IMR-90 (cell line): ENCODE measurements around the gene TENM3. TPM values are rescaled to one million over a fixed set of nuclear protein-coding genes. Genes with fewer than 3 reads are reported as not detected.
A peak's percentile ranks its signal among the peaks of the same experiment; 100 is the strongest.

ENCODE experiments used
- ATAC-seq: fragments of 200-7000 bp; cut with Tn5 transposase; 2 replicates; pipeline ENCODE4 v1.9.1; 2020; ENCODE audit warnings: low read depth, mild to moderate bottlenecking, moderate library complexity
- BruUV-seq: library from RNA; stranded (reverse); fragments of 400-500 nt; replicated peaks from 2 replicates; lab custom pipeline; 2021; lab: Mats Ljungman, UMichigan
- CTCF ChIA-PET: fragments of 300-600 bp; formaldehyde crosslinking; extraction: SDS; loops from one replicate; lab custom pipeline; 2021; ENCODE audit warnings: antibody characterized with exemption; lab: Yijun Ruan, JAX
- POLR2A ChIA-PET: fragments of 300-600 bp; sonication (Branson Sonifier 250); formaldehyde crosslinking; loops from one replicate; lab custom pipeline; 2022; ENCODE audit warnings: antibody characterized with exemption; ENCODE audit not compliant: unreplicated experiment; lab: Charles Lee
- DNase-seq: peaks from one replicate; pipeline ENCODE4 v3.0.0; 2013
- H2AFZ ChIP-seq: replicated peaks from 2 replicates; pipeline ENCODE3; 2013; ENCODE audit warnings: low read length, mild to moderate bottlenecking; ENCODE audit not compliant: poor library complexity
- H2AK5ac ChIP-seq: 2 replicates; pipeline ENCODE4 v1.6.1; 2013; ENCODE audit warnings: low read depth, low read length, inconsistent platforms
- H2AK9ac ChIP-seq: replicated peaks from 2 replicates; pipeline ENCODE3; 2013; ENCODE audit warnings: mild to moderate bottlenecking, low read depth, low read length, moderate library complexity; ENCODE audit not compliant: poor library complexity
- H2BK120ac ChIP-seq: 2 replicates; pipeline ENCODE4 v1.6.1; 2013; ENCODE audit warnings: low read depth, low read length, inconsistent platforms
- H2BK15ac ChIP-seq: 3 replicates; pipeline ENCODE4 v1.6.1; 2013; ENCODE audit warnings: low read depth, low read length, inconsistent platforms
- H2BK20ac ChIP-seq: 2 replicates; pipeline ENCODE4 v1.6.1; 2013; ENCODE audit warnings: low read depth, mild to moderate bottlenecking, inconsistent platforms, low read length, moderate library complexity
- H2BK5ac ChIP-seq: 2 replicates; pipeline ENCODE4 v1.6.1; 2013; ENCODE audit warnings: mild to moderate bottlenecking, low read depth, low read length, inconsistent platforms; ENCODE audit not compliant: poor library complexity, severe bottlenecking
- H3K14ac ChIP-seq: replicated peaks from 2 replicates; pipeline ENCODE4 v1.6.1; 2013; ENCODE audit warnings: low read depth, low read length, inconsistent platforms
- H3K18ac ChIP-seq: 2 replicates; pipeline ENCODE4 v1.6.1; 2013; ENCODE audit warnings: low read depth, low read length, control low read depth
- H3K23ac ChIP-seq: 2 replicates; pipeline ENCODE4 v1.6.1; 2013; ENCODE audit warnings: low read depth, low read length, inconsistent platforms
- H3K27ac ChIP-seq: 2 replicates; pipeline ENCODE4 v1.5.1; 2013; ENCODE audit warnings: mild to moderate bottlenecking, control low read depth, low read length; ENCODE audit not compliant: insufficient read depth
- H3K27me3 ChIP-seq: 2 replicates; pipeline ENCODE4 v1.6.1; 2013; ENCODE audit warnings: low read length; ENCODE audit not compliant: control insufficient read depth, insufficient read depth
- H3K36me3 ChIP-seq: 2 replicates; pipeline ENCODE4 v1.6.1; 2013; ENCODE audit warnings: low read length, mixed read lengths; ENCODE audit not compliant: control insufficient read depth, insufficient read depth
- H3K4ac ChIP-seq: 2 replicates; pipeline ENCODE4 v1.6.1; 2013; ENCODE audit warnings: low read depth, low read length, inconsistent platforms
- H3K4me1 ChIP-seq: 2 replicates; pipeline ENCODE4 v1.6.1; 2013; ENCODE audit warnings: low read length, mixed read lengths; ENCODE audit not compliant: control insufficient read depth, insufficient read depth
- H3K4me2 ChIP-seq: 2 replicates; pipeline ENCODE4 v1.6.1; 2013; ENCODE audit warnings: low read depth, mild to moderate bottlenecking, control low read depth, low read length, moderate library complexity
- H3K4me3 ChIP-seq: 2 replicates; pipeline ENCODE4 v1.5.1; 2013; ENCODE audit warnings: low read depth, mild to moderate bottlenecking, control low read depth, low read length, moderate library complexity; ENCODE audit not compliant: insufficient read depth
- H3K56ac ChIP-seq: 2 replicates; pipeline ENCODE4 v1.6.1; 2013; ENCODE audit warnings: low read length, inconsistent platforms; ENCODE audit not compliant: insufficient read depth; ENCODE audit errors: extremely low read depth
- H3K79me1 ChIP-seq, 2 experiments: 2 replicates each; pipeline ENCODE4 v1.6.1; 2013; ENCODE audit warnings: low read length in 2 of 2, inconsistent platforms in 1 of 2, low read depth in 1 of 2
- H3K9ac ChIP-seq: 2 replicates; pipeline ENCODE4 v1.6.1; 2013; ENCODE audit warnings: low read depth, low read length, control low read depth
- H3K9me1 ChIP-seq: 2 replicates; pipeline ENCODE4 v1.6.1; 2013; ENCODE audit warnings: low read length, inconsistent platforms; ENCODE audit not compliant: insufficient read depth
- H3K9me3 ChIP-seq: 2 replicates; pipeline ENCODE4 v1.6.1; 2013; ENCODE audit warnings: low read length; ENCODE audit not compliant: control insufficient read depth, insufficient read depth
- H4K20me1 ChIP-seq: 2 replicates; pipeline ENCODE4 v1.6.1; 2013; ENCODE audit warnings: low read length, inconsistent platforms; ENCODE audit not compliant: insufficient read depth
- H4K5ac ChIP-seq: 2 replicates; pipeline ENCODE4 v1.6.1; 2013; ENCODE audit warnings: mild to moderate bottlenecking, low read depth, low read length, control low read depth
- H4K8ac ChIP-seq, 2 experiments: 2 replicates each; pipeline ENCODE4 v1.6.1; 2013; ENCODE audit warnings: low read depth in 2 of 2, low read length in 2 of 2, control low read depth in 1 of 2, inconsistent platforms in 1 of 2
- H4K91ac ChIP-seq: 2 replicates; pipeline ENCODE4 v1.6.1; 2013; ENCODE audit warnings: low read depth, low read length, inconsistent platforms; ENCODE audit not compliant: insufficient read depth
- BHLHE40 ChIP-seq: fragments of 150-350 bp; IDR thresholded peaks from 2 replicates; pipeline ENCODE4 v1.6.1; 2016; ENCODE audit warnings: mild to moderate bottlenecking, low read depth, low read length
- CEBPB ChIP-seq: IDR thresholded peaks from 2 replicates; pipeline ENCODE4 v1.6.1; 2012; ENCODE audit warnings: low read depth, low read length, improper control_type of control experiment
- CHD1 ChIP-seq: IDR thresholded peaks from 2 replicates; pipeline ENCODE4 v1.6.1; 2012; ENCODE audit warnings: low read depth, low read length, improper control_type of control experiment
- CTCF ChIP-seq: conservative IDR thresholded peaks from 2 replicates; pipeline ENCODE4 v1.5.1; 2012; ENCODE audit warnings: mild to moderate bottlenecking, low read depth, low read length, improper control_type of control experiment
- ELK1 ChIP-seq: fragments of 150-350 bp; IDR thresholded peaks from 2 replicates; pipeline ENCODE4 v1.6.1; 2016; ENCODE audit warnings: low read depth, mild to moderate bottlenecking, low read length, moderate library complexity, borderline replicate concordance
- FOS ChIP-seq: fragments of 150-350 bp; IDR thresholded peaks from 2 replicates; pipeline ENCODE4 v1.6.1; 2016; ENCODE audit warnings: low read depth, low read length
- MAFK ChIP-seq: IDR thresholded peaks from 2 replicates; pipeline ENCODE4 v1.6.1; 2012; ENCODE audit warnings: low read depth, low read length, improper control_type of control experiment
- MAZ ChIP-seq: IDR thresholded peaks from 2 replicates; pipeline ENCODE4 v1.6.1; 2012; ENCODE audit warnings: low read depth, mild to moderate bottlenecking, low read length, improper control_type of control experiment, moderate library complexity, borderline replicate concordance
- MXI1 ChIP-seq: IDR thresholded peaks from 2 replicates; pipeline ENCODE4 v1.6.1; 2012; ENCODE audit warnings: low read depth, mild to moderate bottlenecking, low read length, moderate library complexity, borderline replicate concordance
- NFE2L2 ChIP-seq: fragments of 150-350 bp; IDR thresholded peaks from 2 replicates; pipeline ENCODE4 v1.6.1; 2016; ENCODE audit warnings: low read depth, mild to moderate bottlenecking, low read length
- POLR2A ChIP-seq: IDR thresholded peaks from 2 replicates; pipeline ENCODE4 v1.6.1; 2012; ENCODE audit warnings: mild to moderate bottlenecking, low read depth, low read length
- RFX5 ChIP-seq: IDR thresholded peaks from 2 replicates; pipeline ENCODE4 v1.8.0; 2012; ENCODE audit warnings: low read depth, mild to moderate bottlenecking, low read length, moderate library complexity
- SMC3 ChIP-seq: fragments of 150-350 bp; IDR thresholded peaks from 2 replicates; pipeline ENCODE4 v1.6.1; 2016; ENCODE audit warnings: low read depth, mild to moderate bottlenecking, antibody characterized with exemption, low read length, moderate library complexity
- USF2 ChIP-seq: fragments of 150-350 bp; IDR thresholded peaks from 2 replicates; pipeline ENCODE4 v1.6.1; 2017; ENCODE audit warnings: mild to moderate bottlenecking, antibody characterized with exemption, low read length, low read depth
- dilution Hi-C: fragments of 300-500 bp; cut with HindIII; formaldehyde crosslinking; loops from one replicate; pipeline ENCODE4 v1.14.3; 2018; ENCODE audit warnings: low sequenced_read_pairs; ENCODE audit not compliant: unreplicated experiment
- in situ Hi-C: fragments of 300-500 bp; cut with MboI; formaldehyde crosslinking; loops from 3 replicates; pipeline ENCODE4 v1.14.3; 2019; ENCODE audit warnings: low sequenced_read_pairs, inconsistent platforms, mixed read lengths
- intact Hi-C: fragments of 100-400 bp; cut with micrococcal nuclease; formaldehyde crosslinking; loops from 2 replicates; pipeline ENCODE4 v1.10.0; 2022
- polyA plus RNA-seq, 3 experiments: library from polyadenylated mRNA; depleted of rRNA; stranded (reverse); fragments of >200 nt; gene quantifications; 2 replicates each; pipeline ENCODE4 v1.2.3, GENCODE V29; 2012; ENCODE audit warnings: low replicate concordance in 1 of 3
- total RNA-seq: library from RNA; depleted of rRNA; stranded (reverse); fragments of >200 nt; gene quantifications from 2 replicates; pipeline ENCODE4 v1.2.3, GENCODE V29; 2012

Gene TENM3
- total and polyA plus RNA-seq, 2 of the 4 experiments (the other 2 are of a cell fraction), result 29.9 to 173 TPM

- H2BK120ac ChIP-seq, result 0 out of 2 replicates have a peak overlapping the region, but pooled peaks have one; percentile 39
- no peak overlapping the region for H3K56ac ChIP-seq
- dilution Hi-C loops, result no loop called here
- H3K36me3 ChIP-seq, result no peaks in the 10 kb centered on the region
- H4K91ac ChIP-seq, result no peak overlapping the region
- no peak overlapping the region for H3K23ac ChIP-seq
- H2BK20ac ChIP-seq, result 0 out of 2 replicates have a peak overlapping the region, but pooled peaks have one; percentile 29
- ATAC-seq (no peak), DNase-seq (no peak)
- intact Hi-C loops, result loop anchor here (5.0 kb wide), 1 partner anchor 41 kb away; no protein-coding TSS in a partner anchor
- H3K4ac ChIP-seq, result peak overlapping the region; percentile 53; the same call in 1 of the 2 replicates
- peak overlapping the region; percentile 74 for H3K4me2 ChIP-seq
- ChIA-PET POLR2A (no interaction called here), CTCF (no interaction called here)
- 0 out of 4 replicates have a peak overlapping the region, but pooled peaks of 1 of the 2 experiments have one; percentile 1 for H4K8ac ChIP-seq
- H2AFZ ChIP-seq, result no peak overlapping the region
- H2BK15ac ChIP-seq, result no peak overlapping the region
- peaks cover 2% of the 10 kb centered on the region; the same call in 1 of the 2 replicates for H3K9me3 ChIP-seq
- in situ Hi-C loops, result no loop called here
- no peak overlapping the region; the same call in 1 of the 2 replicates for H3K14ac ChIP-seq
- H3K4me3 ChIP-seq, result no peak overlapping the region
- no peak overlapping the region for H3K18ac ChIP-seq
- H2BK5ac ChIP-seq, result no peak overlapping the region
- peaks cover 11 to 16% of the 10 kb centered on the region in 2 experiments; a peak in 3 of 4 replicates for H3K79me1 ChIP-seq
- H2AK9ac ChIP-seq, result no peak overlapping the region
- H3K27me3 ChIP-seq, result no peaks in the 10 kb centered on the region
- H3K27ac ChIP-seq, result no peak overlapping the region
- H4K5ac ChIP-seq, result no peak overlapping the region
- no peak overlapping the region for H3K9ac ChIP-seq
- BruUV-seq, result no TSS peak
- no peak for TF ChIP-seq RFX5
- TF ChIP-seq NFE2L2, result no peak
- TF ChIP-seq MAFK, result no peak
- TF ChIP-seq CHD1, result no peak
- no peak for TF ChIP-seq MXI1
- TF ChIP-seq BHLHE40, result no peak
- no peak for TF ChIP-seq CEBPB
- no peak for TF ChIP-seq FOS
- TF ChIP-seq POLR2A, result no peak
- TF ChIP-seq SMC3, result no peak
- TF ChIP-seq USF2, result no peak
- TF ChIP-seq CTCF, result no peak
- no peak for TF ChIP-seq ELK1
- no peak for TF ChIP-seq MAZ
- peaks cover 7% of the 10 kb centered on the region for H3K4me1 ChIP-seq
- H3K9me1 ChIP-seq, result peaks cover 4% of the 10 kb centered on the region
- no peaks in the 10 kb centered on the region for H4K20me1 ChIP-seq
- H2AK5ac ChIP-seq, result no peak overlapping the region
Measured at GRCh38 chr4:182491719-182492118, 248.5 kb downstream of the TENM3 start.
